ENCODE measurements around the gene AKAP13. TPM values are rescaled to one million over a fixed set of nuclear protein-coding genes. Genes with fewer than 3 reads are reported as not detected.
A peak's percentile ranks its signal among the peaks of the same experiment; 100 is the strongest.

Gene AKAP13
- total RNA-seq, 1 experiment from 2014 or later = 55.3 TPM

DNA sequence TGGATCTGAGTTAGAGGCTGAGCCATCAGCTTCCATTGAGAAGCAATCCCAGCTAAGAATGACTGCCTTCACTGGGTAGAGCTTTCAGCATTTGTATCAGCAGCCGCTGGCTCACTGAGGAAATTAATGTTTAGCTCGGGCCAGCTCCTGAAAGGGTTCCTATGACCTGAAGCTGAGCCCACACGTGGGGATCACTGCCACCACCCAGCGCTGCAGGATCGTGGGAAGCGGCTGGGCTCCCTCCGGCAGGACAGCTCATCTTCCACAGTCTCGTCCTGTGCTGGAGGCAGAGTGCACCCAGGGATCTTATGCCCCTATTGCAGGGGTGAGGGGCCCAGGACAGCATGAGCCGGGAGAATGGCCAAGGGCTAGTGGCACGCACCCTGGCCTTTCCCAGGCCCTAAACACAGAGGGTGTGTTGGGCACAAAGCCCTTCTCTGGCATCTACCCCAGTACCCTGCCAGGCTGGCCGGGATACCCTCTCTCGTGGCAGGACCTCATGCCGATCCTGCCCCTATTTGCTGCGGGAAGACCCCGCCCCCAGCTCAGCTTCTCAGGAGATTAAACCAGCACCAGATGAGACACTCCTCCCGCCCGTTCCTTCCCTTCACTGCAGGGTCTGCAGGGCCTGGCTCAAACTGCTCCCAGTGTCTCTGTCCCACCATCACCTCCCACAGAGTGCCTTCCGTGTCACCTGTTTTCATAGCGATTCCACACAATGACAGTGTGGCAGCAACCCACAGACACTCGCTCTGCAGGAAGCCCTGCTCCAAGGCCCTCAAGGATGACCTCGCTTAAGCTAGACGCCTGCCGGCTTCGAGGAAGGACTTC lies 385.8 kb downstream of the AKAP13 start:
- no peak for DNase-seq (ENCODE audit: low read depth)

DNA sequence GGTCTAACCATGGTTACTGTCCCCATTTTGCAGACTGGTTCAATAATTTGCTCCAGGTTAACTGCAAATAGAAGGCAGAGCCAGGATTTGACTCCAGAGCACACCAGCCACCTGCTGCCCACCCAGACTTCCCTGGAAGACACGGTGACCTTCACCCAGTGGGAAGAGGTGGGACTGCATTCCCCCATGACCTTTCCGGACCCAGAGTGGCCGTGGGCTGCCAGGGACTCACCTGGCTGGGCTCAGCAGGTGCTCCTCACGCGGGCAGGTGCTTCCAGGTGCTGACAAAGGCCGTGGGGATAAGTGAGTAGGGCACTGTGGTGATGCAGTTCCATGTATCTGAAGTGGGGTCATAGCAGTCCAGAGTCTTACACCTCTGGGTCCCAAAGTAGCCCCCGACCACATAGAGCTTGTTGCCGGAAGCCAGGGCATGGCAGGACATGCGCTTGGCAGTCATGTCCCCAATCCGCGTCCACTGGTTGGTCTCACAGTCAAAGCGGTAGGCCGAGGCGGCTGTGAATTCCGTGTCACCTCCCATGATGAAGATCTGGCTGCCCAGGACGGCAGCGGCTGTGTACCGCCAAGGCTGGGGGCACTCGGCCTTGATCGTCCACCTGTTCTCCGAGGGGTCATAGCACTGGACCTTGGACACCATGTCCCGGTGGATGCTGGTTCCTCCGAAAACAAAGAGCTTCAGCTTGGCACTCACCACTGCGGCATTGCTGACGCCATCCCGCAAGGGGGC lies 387.6 kb downstream of the AKAP13 start:
- no peak for DNase-seq (ENCODE audit: low read depth)

DNA sequence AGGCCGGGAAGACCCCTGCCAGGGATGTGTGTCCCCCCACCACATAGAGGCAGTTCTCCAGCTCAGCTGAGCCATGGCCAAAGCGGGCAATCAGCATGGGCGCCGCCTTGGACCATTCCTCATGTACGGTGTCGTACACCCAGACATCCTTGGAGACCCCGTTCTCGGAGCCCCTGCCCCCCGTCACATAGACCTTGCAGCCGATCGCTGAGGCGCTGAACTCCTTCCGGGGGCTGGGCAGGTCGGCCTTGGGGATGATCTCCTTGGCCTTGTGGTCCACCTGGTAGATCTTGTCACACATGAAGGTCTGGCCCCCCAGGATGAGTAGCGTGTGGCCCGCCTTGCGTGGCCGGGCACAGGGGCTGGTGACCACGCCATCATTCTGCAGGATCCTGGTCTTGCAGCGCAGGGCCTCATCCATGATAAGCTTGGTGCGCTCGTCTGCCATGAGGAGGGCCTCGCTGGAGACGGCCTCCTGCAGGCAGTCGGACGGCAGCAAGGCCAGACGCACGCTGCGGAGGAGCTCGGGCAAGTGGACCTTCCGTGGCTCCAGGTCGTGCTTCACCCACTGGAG lies 388.3 kb downstream of the AKAP13 start:
- DNase-seq (ENCODE audit: low read depth) = no peak

DNA sequence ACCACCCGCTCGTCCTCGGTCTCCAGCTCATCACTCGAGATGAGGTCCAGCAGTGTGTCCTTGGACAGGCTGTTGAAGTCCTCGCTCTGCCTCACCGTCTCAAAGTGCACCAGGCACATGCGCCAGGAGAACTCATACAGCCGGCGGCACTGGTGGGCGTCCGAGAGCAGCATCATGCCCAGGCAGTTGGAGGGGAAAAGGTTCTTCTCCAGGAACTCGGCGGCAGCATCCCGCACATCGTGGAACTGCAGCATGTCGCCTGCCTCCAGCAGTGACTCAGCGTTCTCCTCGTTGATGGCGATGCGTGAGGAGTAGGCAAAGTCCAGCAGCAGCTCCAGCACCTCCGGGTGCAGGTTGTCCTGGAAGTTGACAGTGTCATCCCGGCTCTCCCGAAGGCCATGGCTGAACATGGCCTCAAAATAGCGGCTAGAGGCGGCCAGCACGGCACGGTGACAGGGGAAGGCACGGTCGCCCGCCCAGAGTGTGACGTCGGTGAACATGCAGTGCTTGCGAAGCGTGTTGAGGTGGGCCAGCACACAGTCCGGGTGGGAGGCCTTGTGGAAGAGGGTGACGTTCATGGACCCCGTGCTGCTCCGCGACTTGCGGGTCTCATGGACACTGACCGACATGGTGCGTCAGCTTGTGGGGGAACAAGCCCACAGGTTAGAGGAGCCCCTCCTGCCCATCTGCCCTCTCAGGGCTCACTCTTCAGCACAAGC lies 388.9 kb downstream of the AKAP13 start:
- DNase-seq (ENCODE audit: low read depth) = no peak

DNA sequence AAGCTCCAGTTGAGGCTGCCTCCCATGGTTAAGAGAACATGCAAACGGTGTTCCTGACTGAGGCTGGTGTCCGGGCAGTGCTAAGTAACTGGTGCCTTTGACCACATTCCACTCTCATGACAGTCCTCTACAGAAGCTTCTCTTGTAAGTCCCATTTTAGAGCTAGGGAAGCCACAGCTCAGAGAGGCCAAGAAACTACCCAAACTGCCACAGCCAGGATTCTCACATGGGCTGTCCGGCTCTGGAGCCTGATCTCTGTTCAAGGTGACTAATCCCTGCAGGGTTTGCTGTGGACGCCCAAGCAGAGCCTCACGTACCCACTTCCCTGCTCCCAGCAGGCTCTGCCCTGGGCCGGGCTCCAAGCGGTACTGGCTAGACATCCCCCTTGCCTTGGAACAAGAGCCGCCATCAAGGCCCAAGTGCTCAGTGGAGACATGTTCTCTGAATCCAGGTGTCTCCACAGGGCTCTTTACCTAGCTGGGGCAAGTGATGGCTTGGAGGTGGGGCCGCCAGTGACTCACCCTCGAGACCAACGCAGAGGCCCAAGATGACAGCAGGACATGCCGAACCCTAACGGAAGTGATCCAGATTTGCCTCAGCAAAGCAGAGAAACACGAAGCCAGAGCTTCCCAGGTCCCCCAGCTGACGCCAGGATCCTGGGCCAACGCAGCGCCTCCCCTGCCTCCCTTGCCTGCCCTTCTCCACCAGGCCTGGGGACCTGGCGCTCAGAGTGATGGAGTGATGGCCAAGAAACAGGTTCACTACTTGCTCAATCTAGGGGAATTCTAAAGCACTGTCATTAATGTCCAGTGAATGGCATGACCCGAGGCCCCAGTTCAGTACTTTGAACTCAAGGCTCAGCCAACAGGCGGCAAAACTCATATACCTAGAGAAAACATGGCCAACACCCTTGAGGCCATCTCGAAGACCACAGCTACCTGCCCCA lies 390.0 kb downstream of the AKAP13 start:
- DNase-seq (ENCODE audit: low read depth) = no peak

DNA sequence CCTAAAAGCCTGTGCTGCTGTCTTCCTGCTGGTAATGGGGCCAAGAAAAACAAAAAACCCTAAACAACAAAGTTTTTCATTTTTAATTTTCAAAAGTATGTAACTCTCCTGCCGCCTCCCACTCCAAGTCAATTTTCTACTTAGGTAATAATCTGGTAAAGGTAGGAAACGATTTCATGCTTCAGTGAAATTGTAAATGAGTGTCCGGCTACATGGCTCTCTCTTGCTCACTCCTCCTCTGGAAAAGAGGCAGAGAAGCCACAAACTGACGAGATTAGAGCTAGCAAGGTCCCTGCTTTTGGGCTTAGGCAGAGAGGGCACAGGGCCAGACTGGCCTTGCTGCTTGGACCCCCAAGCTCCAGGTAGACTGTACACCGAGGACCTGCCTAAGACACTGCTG lies 390.9 kb downstream of the AKAP13 start:
- DNase-seq (ENCODE audit: low read depth) = no peak

DNA sequence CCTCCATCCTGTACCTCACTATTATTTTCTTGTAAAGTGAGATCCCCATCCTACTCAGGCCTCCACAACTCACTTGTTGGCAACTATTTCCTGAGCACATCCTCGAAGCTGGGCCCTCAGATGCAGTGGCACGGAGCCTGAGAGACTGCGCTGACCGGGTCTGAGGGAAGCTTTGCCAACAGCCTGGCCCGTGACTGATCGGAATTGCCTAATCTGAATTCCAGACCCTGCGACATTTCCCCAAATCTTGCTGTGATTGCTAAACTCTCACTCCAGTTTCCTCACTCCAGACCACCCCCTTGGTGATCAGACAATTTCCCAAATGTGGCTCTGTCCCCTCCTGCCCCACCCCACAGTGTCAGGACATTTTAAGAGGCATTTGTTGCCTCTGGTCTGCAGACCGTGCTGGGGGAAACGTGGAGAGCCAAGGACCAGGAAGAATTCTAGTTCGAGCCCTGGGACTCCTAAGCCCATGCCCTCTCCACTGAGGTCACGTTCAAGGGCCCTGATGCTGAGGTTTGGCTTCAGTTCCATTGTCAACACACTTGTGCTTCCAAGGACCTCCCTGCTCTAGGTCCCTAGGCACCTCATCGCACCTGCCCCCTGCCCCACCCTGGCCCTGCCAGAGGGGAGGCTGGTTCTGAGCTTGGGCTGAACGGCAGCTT lies 391.5 kb downstream of the AKAP13 start:
- DNase-seq (ENCODE audit: low read depth) = no peak

DNA sequence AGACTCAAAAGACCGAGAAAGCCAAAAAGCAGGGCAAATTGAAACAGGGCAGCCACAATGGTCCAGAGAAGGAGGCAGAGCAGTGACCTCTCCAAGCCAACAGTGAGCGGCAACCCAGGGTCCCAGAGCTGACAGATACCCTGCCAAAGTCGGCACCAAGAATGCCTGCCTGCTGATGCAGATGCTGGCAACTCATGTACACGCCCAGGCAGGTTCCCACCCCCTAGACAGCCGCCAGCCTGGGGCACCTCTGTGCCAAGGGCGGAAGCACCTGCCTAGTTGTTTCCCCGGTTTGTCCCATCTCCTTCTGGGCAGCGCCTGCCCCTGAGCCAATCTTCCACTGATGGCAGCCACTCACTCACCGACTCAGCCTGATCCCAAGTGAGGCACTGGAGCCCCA lies 392.3 kb downstream of the AKAP13 start:
- no peak for DNase-seq (ENCODE audit: low read depth)

DNA sequence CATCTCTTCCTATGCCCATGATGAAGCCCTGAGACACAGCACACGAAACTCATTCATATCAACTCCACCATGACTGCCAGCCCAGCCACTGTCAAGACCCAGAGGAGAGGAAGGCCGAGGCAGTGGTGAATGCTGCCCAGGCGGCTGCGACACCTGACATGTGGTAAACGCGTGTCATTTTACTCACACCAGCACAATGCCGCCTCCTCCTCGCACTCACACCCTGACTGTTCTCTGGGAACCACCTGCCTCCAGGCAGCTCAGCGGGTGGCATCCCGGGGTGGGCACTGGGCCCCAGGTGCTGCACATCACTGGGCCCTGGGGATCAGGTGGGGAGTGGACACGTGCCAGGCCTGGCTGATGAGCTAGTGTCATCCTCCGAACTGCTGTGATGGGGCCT lies 392.8 kb downstream of the AKAP13 start:
- DNase-seq (ENCODE audit: low read depth) = no peak

DNA sequence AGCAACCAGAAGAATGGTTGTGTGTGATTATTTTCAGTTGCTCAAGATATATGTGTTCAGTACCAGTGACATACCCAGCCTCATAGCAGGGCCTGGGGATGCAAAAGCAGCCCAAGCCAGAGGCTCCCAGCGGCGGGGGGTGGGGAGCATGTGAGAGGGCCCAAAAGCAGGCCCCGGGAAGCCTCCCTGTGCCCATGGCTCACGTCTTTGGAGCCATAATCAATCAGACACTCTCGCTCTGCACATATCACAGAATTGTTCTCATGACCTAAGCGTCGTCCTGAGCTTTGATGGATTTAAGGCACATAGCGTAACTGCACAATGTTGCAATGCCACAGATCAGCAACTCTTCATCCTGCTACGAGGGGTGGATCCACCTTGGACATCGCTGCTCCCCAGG lies 393.6 kb downstream of the AKAP13 start:
- DNase-seq (ENCODE audit: low read depth) = no peak

DNA sequence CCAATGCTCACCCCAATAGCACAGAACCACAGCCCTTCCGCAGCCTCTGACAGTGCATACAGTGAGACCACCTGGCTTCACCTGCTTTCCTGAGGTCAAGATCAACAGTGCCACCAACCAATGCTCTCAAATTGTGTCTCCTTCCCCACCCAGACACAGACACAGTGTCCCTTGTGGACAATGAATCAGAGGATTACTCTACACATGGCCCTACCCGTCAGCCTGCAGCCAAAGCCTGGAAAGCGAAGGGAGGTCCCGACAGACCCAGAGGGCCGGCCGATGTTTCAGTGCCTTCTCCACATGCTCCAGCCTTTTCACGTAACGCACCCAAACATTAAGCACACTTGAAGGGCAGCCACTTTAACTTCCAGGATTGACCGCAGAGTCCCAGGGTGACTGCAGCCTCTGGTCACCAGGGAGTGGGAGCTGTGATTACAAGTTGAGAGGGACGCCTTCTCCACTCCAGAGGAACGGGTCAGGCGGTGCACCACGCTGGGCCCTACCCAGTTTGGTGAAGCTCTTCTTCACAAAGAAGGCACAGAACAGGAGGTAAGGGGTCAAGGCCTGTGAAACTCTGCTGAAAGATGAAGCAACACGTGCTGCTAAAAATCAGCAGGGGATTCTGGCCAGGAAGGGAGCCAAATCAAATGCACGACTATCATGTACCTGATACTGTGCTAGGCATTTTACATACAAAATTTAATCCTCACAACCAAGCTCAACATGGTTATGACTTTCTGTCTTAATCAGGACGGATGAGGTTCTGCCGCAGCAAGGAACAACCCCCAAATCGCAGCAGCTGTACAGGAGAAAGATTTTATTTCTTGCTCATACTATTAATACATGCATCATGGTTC lies 397.1 kb downstream of the AKAP13 start:
- DNase-seq (ENCODE audit: low read depth) = no peak

DNA sequence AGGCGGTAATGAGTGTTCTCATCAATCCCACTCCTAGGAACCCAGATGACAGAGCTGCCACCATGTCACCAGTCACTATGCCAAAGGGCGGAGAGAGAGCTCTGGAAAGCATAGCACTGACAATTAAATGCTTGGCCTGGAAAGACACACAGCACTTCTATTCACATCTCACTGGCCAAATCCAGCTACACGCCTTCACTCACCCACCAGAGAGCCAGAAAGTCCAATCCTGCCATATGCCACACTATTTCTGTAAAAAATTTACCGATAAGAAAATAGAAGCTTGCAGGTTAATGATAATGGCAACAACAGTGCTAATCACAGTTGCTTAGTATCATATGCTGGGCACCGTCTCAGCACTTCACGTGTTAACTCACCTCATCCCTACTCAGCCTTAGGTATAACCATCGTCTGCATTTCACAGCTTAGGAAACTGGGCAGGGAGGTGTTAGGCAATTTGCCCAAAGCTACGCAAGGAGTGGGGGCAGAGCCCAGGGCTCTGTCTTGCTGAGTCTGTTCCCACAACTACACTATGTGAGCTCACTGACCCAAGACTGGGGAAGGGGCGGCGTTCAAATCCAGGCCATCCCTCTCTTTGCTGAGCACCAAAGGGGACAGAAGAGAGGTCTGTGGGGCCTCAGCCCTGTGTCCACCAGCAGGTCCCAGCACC lies 397.8 kb downstream of the AKAP13 start:
- no peak for DNase-seq (ENCODE audit: low read depth)

DNA sequence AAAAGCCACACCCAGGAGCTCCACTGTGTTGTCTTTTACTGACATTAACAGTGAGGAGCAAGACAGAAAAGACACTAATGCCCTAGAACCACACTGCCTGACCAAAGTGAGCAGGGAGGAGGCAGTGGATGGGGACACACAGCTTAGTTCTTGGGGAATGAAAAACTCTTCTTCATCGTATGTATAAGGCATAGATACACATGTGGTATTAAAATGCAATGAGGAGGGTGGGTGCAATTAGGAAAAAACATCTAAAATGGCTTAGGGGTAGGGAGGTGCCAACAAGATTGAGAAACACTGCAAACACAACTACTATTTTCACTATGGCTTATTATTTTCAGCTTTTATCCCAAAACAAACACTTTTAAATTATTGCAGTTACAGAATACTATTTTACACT lies 398.8 kb downstream of the AKAP13 start:
- DNase-seq (ENCODE audit: low read depth) = no peak

DNA sequence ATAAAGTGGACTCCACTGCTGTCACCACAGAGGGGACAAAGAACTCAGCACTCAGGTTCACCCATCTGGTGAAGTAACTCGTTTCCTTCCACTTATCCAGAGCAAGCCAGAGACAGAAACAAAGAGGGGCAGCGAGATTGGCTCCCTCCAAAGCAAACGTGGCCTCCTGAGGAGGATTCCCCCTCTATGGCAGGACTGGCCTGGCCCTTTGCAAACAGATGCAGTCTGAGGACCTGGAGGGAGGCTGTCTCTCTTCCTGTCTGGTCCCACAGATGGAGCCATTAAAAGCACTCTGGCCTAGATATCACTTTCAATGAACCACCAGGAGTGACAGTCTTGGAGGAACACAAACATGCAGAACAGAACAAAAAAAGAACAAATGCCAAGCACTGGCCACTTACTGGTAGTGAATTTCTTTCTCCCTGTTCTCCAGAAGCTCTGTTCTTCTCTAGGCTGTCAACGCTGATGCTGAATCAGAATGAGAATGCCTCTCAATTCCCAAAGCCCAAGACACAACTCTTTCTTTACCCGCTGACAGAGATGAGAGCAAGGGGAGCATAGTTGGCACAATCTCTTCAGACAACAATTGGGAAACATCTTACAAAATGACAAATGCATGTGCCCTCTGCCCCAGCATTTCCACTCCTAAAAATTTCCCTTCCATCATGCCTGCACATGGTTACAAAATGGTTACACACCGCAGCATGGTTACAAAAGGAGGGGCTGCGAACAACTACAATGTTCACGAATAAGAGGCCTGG lies 400.0 kb downstream of the AKAP13 start:
- no peak for DNase-seq (ENCODE audit: low read depth)

DNA sequence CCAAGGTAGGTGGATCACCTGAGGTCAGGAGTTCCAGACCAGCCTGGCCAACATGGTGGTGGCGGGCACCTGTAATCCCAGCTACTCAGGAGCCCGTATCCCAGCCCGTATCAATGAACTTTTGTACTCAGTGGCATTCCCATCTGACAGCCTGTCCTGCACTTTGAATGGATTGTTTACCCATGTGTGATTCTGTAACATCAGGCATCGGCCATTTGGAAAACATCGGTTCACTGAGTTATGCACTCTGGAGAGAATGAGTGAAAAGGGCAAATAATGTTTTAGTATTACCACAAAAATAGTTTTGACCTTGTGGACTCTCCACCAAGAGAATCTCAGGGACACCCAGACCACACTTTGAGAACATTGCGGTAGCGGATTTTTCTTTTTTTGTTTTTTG lies 400.7 kb downstream of the AKAP13 start:
- DNase-seq (ENCODE audit: low read depth) = no peak

DNA sequence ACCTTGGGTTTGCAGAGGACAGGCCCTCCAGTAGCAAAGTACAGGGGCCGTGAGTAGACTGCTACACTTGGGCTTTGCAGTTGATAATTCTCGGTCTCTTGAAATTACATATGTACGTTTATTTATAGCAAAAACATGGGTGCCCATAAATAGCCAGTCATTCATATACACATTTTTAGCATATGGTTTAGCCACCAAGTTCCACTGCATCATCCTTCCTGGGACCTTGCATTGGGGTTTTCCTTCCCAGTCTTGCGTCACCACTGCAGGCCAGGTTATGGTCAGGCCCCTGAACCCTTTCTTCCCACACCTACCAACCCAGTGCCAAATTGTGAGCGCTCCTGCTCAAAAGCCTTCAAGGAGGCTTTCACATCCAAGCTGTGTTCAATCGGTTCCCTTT lies 401.7 kb downstream of the AKAP13 start:
- DNase-seq (ENCODE audit: low read depth) = no peak

DNA sequence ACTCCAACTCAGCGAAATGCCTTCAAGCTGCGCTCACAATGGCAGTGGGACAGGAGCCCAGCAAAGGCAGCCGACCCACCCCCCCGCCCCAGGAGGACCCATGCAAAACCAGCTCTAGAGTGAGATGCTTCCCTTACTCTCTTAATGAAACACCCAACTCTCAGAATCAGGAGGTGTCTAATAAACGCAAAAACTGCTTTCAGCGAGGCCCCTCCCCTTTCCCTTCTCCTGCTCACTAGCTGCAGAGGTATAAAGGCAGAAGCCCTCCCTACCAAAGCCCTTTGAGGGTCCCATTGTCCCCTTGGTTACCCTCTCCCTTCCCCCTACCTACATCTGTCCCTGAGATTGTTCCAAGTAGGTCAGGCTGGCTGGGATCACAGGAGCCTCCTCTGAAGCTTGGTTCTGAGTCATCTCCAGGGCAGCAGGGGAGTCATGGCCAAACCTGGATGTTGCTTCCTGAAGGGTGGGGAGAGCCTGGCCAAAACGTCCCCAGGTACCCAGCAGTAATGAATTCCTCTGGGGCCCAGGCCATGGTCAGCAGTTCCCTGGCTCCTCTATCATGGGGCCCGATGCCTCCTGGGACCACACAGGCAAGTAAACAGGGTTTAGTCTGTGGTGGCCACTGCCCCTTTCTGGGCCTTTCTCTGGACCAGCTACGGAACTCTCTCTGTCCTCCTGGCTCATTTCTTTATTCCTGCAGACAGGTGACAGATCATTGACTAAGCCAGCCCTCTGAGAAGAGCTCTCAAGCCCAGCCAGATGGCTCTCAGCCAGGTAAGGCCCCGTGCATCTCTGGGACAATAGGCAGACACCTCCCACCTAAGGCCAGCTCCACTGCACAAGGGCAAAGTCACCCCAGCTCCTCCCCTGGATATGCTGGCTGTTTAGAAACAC lies 405.7 kb downstream of the AKAP13 start:
- DNase-seq (ENCODE audit: low read depth) = peak; percentile 48
